ENCODE results near the gene PRKAA1. TPM values are rescaled to one million over a fixed set of nuclear protein-coding genes. Genes with fewer than 3 reads are reported as not detected.
"Not testable (repeated sequence)": the region's sequence is repeated elsewhere in the genome, so short reads cannot be mapped to it uniquely, and the experiment has no call there.

The PRKAA1 gene
- polyA plus RNA-seq, 1 donor from 2014 or later, result 66.9 TPM

- TF ChIP-seq MXI1 (conservative IDR thresholded peaks at IDR 0.05; ENCODE audit: poor library complexity, severe bottlenecking) (no peak), CTCF (IDR thresholded peaks at IDR 0.05; ENCODE audit: poor library complexity, severe bottlenecking) (no peak), TAF1 (IDR thresholded peaks at IDR 0.05; ENCODE audit: low read depth) (no peak), SMC3 (conservative IDR thresholded peaks at IDR 0.05; ENCODE audit: poor library complexity) (no peak), RAD21 (conservative IDR thresholded peaks at IDR 0.05) (no peak), EZH2 (IDR thresholded peaks at IDR 0.05; ENCODE audit: borderline replicate concordance, insufficient read depth, low read length, poor library complexity, severe bottlenecking) (no peak), EP300 (conservative IDR thresholded peaks at IDR 0.05; ENCODE audit: poor library complexity, severe bottlenecking) (no peak), REST (IDR thresholded peaks at IDR 0.05; ENCODE audit: borderline replicate concordance) (no peak), POLR2AphosphoS5 (IDR thresholded peaks at IDR 0.05) (no peak)
- no peaks in the 10 kb centered on the region for H3F3A ChIP-seq (ENCODE audit: insufficient read depth, low read length, poor library complexity, severe bottlenecking)
- peaks cover 83% of the 10 kb centered on the region for H3K79me2 ChIP-seq (replicated peaks; ENCODE audit: insufficient read depth, low read length)
- no peaks in the 10 kb centered on the region for H4K20me1 ChIP-seq (ENCODE audit: insufficient read depth)
- H3K27me3 ChIP-seq (ENCODE audit: insufficient read depth, low read depth, low read length), result no peaks in the 10 kb centered on the region
- H2AFZ ChIP-seq (ENCODE audit: low read depth, low read length), result no peak overlapping the region
- peaks cover 10% of the 10 kb centered on the region for H3K9me3 ChIP-seq (ENCODE audit: low read length)
- no peak overlapping the region for H3K4me3 ChIP-seq (ENCODE audit: low read length)
- H3K36me3 ChIP-seq (ENCODE audit: insufficient read depth, low read length), result no peaks in the 10 kb centered on the region
- H3K27ac ChIP-seq (ENCODE audit: low read length), result no peak overlapping the region
- H3K9me2 ChIP-seq (ENCODE audit: insufficient read depth, low read length), result no peaks in the 10 kb centered on the region
- no peak overlapping the region for H3K4me2 ChIP-seq (ENCODE audit: low read length)
- H3K9ac ChIP-seq (ENCODE audit: low read length), result no peak overlapping the region
Observed at GRCh38 chr5:40787986-40788385, 10.2 kb downstream of the PRKAA1 start.

GRCh38 chr5:40786664-40787063 lies 11.5 kb downstream of the PRKAA1 start:
- H3K4me2 ChIP-seq (ENCODE audit: low read length); H3K4me3 ChIP-seq (ENCODE audit: low read length); H3F3A ChIP-seq (ENCODE audit: insufficient read depth, low read length, poor library complexity, severe bottlenecking); H3K9me2 ChIP-seq (ENCODE audit: insufficient read depth, low read length); H3K36me3 ChIP-seq (ENCODE audit: insufficient read depth, low read length); H4K20me1 ChIP-seq (ENCODE audit: insufficient read depth); H3K9me3 ChIP-seq (ENCODE audit: low read length); H2AFZ ChIP-seq (ENCODE audit: low read depth, low read length); H3K27me3 ChIP-seq (ENCODE audit: insufficient read depth, low read depth, low read length); H3K27ac ChIP-seq (ENCODE audit: low read length); H3K9ac ChIP-seq (ENCODE audit: low read length): not testable (repeated sequence)
- peaks cover 85% of the 10 kb centered on the region for H3K79me2 ChIP-seq (replicated peaks; ENCODE audit: insufficient read depth, low read length)

GRCh38 chr5:40784916-40785315 lies 13.3 kb downstream of the PRKAA1 start:
- Histone ChIP-seq H4K20me1 (ENCODE audit: insufficient read depth) (no peaks in the 10 kb centered on the region), H3K27me3 (ENCODE audit: insufficient read depth, low read depth, low read length) (no peaks in the 10 kb centered on the region), H3K36me3 (ENCODE audit: insufficient read depth, low read length) (no peaks in the 10 kb centered on the region), H2AFZ (ENCODE audit: low read depth, low read length) (no peak overlapping the region), H3K9ac (ENCODE audit: low read length) (no peak overlapping the region), H3K79me2 (replicated peaks; ENCODE audit: insufficient read depth, low read length) (peaks cover 89% of the 10 kb centered on the region), H3F3A (ENCODE audit: insufficient read depth, low read length, poor library complexity, severe bottlenecking) (no peaks in the 10 kb centered on the region), H3K4me3 (ENCODE audit: low read length) (no peak overlapping the region), H3K27ac (ENCODE audit: low read length) (no peak overlapping the region), H3K4me2 (ENCODE audit: low read length) (no peak overlapping the region), H3K9me2 (ENCODE audit: insufficient read depth, low read length) (no peaks in the 10 kb centered on the region), H3K9me3 (ENCODE audit: low read length) (peaks cover 10% of the 10 kb centered on the region)
- TF ChIP-seq SMC3 (conservative IDR thresholded peaks at IDR 0.05; ENCODE audit: poor library complexity) (no peak), TAF1 (IDR thresholded peaks at IDR 0.05; ENCODE audit: low read depth) (no peak), EP300 (conservative IDR thresholded peaks at IDR 0.05; ENCODE audit: poor library complexity, severe bottlenecking) (no peak), EZH2 (IDR thresholded peaks at IDR 0.05; ENCODE audit: borderline replicate concordance, insufficient read depth, low read length, poor library complexity, severe bottlenecking) (no peak), REST (IDR thresholded peaks at IDR 0.05; ENCODE audit: borderline replicate concordance) (no peak), MXI1 (conservative IDR thresholded peaks at IDR 0.05; ENCODE audit: poor library complexity, severe bottlenecking) (no peak), POLR2AphosphoS5 (IDR thresholded peaks at IDR 0.05) (no peak), RAD21 (conservative IDR thresholded peaks at IDR 0.05) (no peak), CTCF (IDR thresholded peaks at IDR 0.05; ENCODE audit: poor library complexity, severe bottlenecking) (no peak)

All from neural cell (in vitro differentiated cells).